GM19395 (cell line): ENCODE results near the gene RNU4-1.

ENCODE experiments used
- ATAC-seq: cut with Tn5 transposase; IDR thresholded peaks from one replicate; pipeline ENCODE4 v1.9.1; 2021; ENCODE audit warnings: mild to moderate bottlenecking, moderate library complexity; ENCODE audit not compliant: unreplicated experiment

Gene RNU4-1

GRCh38 chr12:120290609-120291305, 2.3 kb downstream of the RNU4-1 start:
- no peak for ATAC-seq

- ATAC-seq: no peak
Observed at GRCh38 chr12:120287491-120287890, 5.5 kb downstream of the RNU4-1 start.

GRCh38 chr12:120286768-120287490, 6.1 kb downstream of the RNU4-1 start:
- no peak for ATAC-seq

GRCh38 chr12:120284381-120284780, 8.7 kb downstream of the RNU4-1 start:
- ATAC-seq: no peak

- no peak for ATAC-seq
Observed at GRCh38 chr12:120283318-120283717, 9.7 kb downstream of the RNU4-1 start.

- no peak for ATAC-seq
Observed at GRCh38 chr12:120278137-120279069, 14.6 kb downstream of the RNU4-1 start.

GRCh38 chr12:120276734-120277133, 16.3 kb downstream of the RNU4-1 start:
- no peak for ATAC-seq

- ATAC-seq: no peak
Observed at GRCh38 chr12:120267736-120268135, 25.3 kb downstream of the RNU4-1 start.

- no peak for ATAC-seq
Observed at GRCh38 chr12:120266180-120266870, 26.7 kb downstream of the RNU4-1 start.

- ATAC-seq: peak; percentile 66
Observed at GRCh38 chr12:120265473-120266179, 27.4 kb downstream of the RNU4-1 start, which contains the start of gene PXN. PXN (minus strand) TSS chr12:120265730; CDS start chr12:120265629, 101 bp downstream.

GRCh38 chr12:120264904-120265472, 28.0 kb downstream of the RNU4-1 start:
- peak; percentile 22 for ATAC-seq

- ATAC-seq: no peak
Observed at GRCh38 chr12:120264086-120264903, 28.7 kb downstream of the RNU4-1 start.

- ATAC-seq: no peak
Observed at GRCh38 chr12:120263748-120264085, 29.3 kb downstream of the RNU4-1 start.

- ATAC-seq: no peak
Observed at GRCh38 chr12:120262852-120263747, 29.9 kb downstream of the RNU4-1 start.

GRCh38 chr12:120261951-120262851, 30.8 kb downstream of the RNU4-1 start:
- no peak for ATAC-seq

- no peak for ATAC-seq
Observed at GRCh38 chr12:120260607-120261006, 32.4 kb downstream of the RNU4-1 start.
